Esophagus (tissue), 2 donors: ENCODE results near the gene FHL1. TPM values are rescaled to one million over a fixed set of nuclear protein-coding genes. Genes with fewer than 3 reads are reported as not detected.
"Not testable (repeated sequence)": the region's sequence is repeated elsewhere in the genome, so short reads cannot be mapped to it uniquely, and the experiment has no call there.

Experiments used
- H3K27ac ChIP-seq, 2 donors: one replicate each; pipeline ENCODE4 v1.5.1; 2013; ENCODE audit warnings: low read depth in 2 of 2, mild to moderate bottlenecking in 2 of 2, inconsistent platforms in 1 of 2, low read length in 1 of 2, moderate library complexity in 1 of 2
- H3K27me3 ChIP-seq, 2 donors: one replicate each; pipeline ENCODE4 v1.6.1; 2013; ENCODE audit warnings: low read length in 2 of 2, control low read depth in 1 of 2, mild to moderate bottlenecking in 1 of 2; ENCODE audit not compliant: insufficient read depth in 2 of 2, control insufficient read depth in 1 of 2
- H3K36me3 ChIP-seq, 2 donors: one replicate each; pipeline ENCODE4 v1.6.1; 2013; ENCODE audit warnings: low read length in 1 of 2; ENCODE audit not compliant: control insufficient read depth in 2 of 2, insufficient read depth in 2 of 2
- H3K4me1 ChIP-seq, 2 donors: one replicate each; pipeline ENCODE4 v1.6.1; 2013; ENCODE audit warnings: low read length in 1 of 2; ENCODE audit not compliant: control insufficient read depth in 2 of 2, insufficient read depth in 2 of 2
- H3K4me3 ChIP-seq, 2 donors: one replicate each; pipeline ENCODE4 v1.5.1; 2013; ENCODE audit warnings: low read length in 2 of 2, mild to moderate bottlenecking in 2 of 2, low read depth in 1 of 2, moderate library complexity in 1 of 2
- H3K9me3 ChIP-seq, 2 donors: one replicate each; pipeline ENCODE4 v1.6.1; 2013; ENCODE audit warnings: mild to moderate bottlenecking in 2 of 2, low read depth in 1 of 2, low read length in 1 of 2, moderate library complexity in 1 of 2; ENCODE audit not compliant: control insufficient read depth in 2 of 2, insufficient read depth in 1 of 2
- WGBS, 2 donors: extraction: QIAGEN DNeasy Blood & Tissue Kit; methylation state at CpG; one replicate each; pipeline ENCODE4 v1.1.7; 2013; 5-methylcytosine and 5-hydroxymethylcytosine counted together
- polyA plus RNA-seq, 2 donors: library from polyadenylated mRNA; stranded (reverse); fragments of 200-250 nt; gene quantifications; one replicate each; pipeline ENCODE4 v1.2.3, GENCODE V29; 2013
- donor health status: healthy with polysubstance abuse.
- donor health status: Bipolar disorder and iron deficiency.

The FHL1 gene
- polyA plus RNA-seq = 100 to 1,000 TPM in 1 of 2 donors, 10 to 100 TPM in 1; 70.7 to 127 TPM

GRCh38 chrX:136147315-136147901 lies at the start of gene FHL1:
Gene FHL1 (plus strand): TSS chrX:136147533.
- Histone ChIP-seq H3K4me1 (no peaks in the 10 kb centered on the region), H3K4me3 (peak within 1 kb of the TSS; percentile 43 to 61), H3K27me3 (no peaks in the 10 kb centered on the region), H3K27ac (peak within 1 kb of the TSS; percentile 63 to 73), H3K36me3 (no peaks in the 10 kb centered on the region), H3K9me3 (no peaks in the 10 kb centered on the region)
- WGBS, 2 donors = 1 to 34% methylated on average over 47 to 78 of the region's 84 CpGs

DNA sequence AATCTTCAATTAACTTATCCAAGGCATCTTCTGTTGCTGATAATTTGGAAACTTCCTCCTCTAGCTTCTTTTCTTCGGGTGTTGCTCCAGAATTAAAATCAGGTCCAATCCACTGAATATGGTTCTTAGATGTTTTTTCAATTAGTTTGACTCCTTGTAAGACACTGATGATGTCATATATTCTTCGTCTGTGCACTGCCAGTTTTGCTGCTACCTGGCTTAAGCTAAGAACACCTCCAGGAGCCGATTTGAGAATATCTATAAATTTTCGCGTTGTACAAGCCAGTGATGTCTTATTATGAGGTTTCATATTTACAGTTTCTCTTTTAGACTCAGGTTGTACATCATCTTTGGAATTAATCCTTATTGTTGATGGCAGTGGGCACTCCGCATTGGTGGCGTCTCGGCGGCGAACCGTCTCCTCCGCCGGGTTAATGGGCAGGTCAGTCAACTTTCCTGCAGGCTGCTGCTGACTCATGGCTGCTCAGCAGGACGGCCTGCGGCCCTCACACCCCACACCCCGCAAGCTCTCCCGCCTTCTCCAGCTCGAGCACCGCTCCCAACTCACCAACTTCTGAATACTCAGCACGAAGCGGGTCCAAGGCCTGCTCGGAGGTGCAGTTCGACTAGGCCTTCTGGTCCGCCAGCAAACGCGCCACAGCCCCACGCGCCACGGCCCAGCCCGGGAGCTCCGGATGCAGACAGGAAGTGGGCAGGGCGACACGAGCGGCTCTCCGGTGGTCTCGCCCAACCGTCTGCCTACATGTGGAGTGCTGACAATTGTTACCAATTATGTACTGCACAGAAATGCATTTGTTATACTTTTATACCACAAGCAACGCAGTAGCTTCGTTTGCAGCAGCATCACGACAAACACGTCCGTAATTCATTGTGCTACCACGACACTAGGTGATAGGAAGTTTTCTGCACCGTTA lies 49.2 kb upstream of the FHL1 start:
- WGBS, 2 donors = 88 to 93% methylated on average over 42 to 44 of the region's 44 CpGs
- Histone ChIP-seq H3K4me3 (no peak overlapping the region), H3K9me3 (peaks cover 0 to 3% of the 10 kb centered on the region in 2 donors)

DNA sequence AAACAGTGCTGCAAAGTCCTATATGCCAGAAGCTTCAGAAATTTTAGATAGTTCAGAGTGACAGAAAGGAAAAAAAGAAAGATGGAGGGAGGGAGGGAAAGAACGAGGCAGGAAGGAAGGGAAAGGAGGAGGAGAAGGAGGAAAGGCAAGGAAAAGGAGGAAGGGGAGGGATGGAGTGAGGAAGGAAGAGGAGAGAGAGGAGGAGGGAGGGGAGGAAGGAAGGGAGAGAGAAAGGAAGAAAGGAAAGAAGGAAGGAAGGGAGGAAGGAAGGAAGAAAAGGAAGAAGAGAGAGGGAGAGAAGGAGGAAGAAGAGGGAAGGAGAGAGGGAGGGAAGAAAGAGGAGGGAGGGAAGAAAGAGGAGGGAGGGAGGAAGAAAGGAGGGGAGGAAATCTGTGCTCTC lies 42.4 kb upstream of the FHL1 start:
- Histone ChIP-seq H3K27ac (no peak overlapping the region), H3K36me3 (no peaks in the 10 kb centered on the region), H3K4me3 (no peak overlapping the region), H3K9me3 (no peaks in the 10 kb centered on the region), H3K4me1 (no peaks in the 10 kb centered on the region), H3K27me3 (no peaks in the 10 kb centered on the region)
- WGBS, 2 donors = 37 to 55% methylated on average over 1 of the region's 1 CpG

More for the DNA sequence above, 49.2 kb upstream of the FHL1 start:
- Histone ChIP-seq H3K36me3 (no peaks in the 10 kb centered on the region), H3K4me1 (no peaks in the 10 kb centered on the region), H3K27me3 (no peaks in the 10 kb centered on the region), H3K27ac (no peak overlapping the region)

GRCh38 chrX:136106920-136107528 lies 40.3 kb upstream of the FHL1 start:
- Histone ChIP-seq H3K27me3 (no peaks in the 10 kb centered on the region), H3K4me3 (no peak overlapping the region), H3K27ac (no peak overlapping the region), H3K9me3 (no peaks in the 10 kb centered on the region), H3K36me3 (no peaks in the 10 kb centered on the region), H3K4me1 (no peaks in the 10 kb centered on the region)
- WGBS, 2 donors = 78 to 84% methylated on average over 11 of the region's 11 CpGs

- H3K4me1 ChIP-seq, H3K36me3 ChIP-seq, H3K27ac ChIP-seq, H3K9me3 ChIP-seq, H3K4me3 ChIP-seq, H3K27me3 ChIP-seq: not testable (repeated sequence)
- 81 to 94% methylated on average over 1 of the region's 1 CpG for WGBS, 2 donors
These were observed 38.4 kb upstream of the FHL1 start for GRCh38 chrX:136108905-136109304.

DNA sequence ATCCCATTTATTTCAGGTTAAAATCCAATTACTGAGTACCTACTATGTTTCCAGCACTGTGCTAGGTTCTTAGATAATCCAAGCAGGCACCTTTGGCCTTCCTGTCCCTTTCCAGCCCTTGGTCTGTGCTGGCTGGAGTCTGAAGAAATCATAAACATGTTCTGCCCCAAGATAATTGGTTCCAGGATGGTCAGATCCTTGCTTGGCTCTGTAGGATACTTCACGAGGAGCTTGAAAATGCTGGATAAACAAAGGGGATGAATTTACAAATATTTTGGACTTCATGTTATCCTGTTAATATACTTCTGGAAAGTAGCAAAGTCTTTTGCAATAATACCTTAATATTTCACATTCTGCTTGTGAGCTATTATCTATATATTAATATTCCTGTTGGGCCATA lies 35.0 kb upstream of the FHL1 start:
- H3K27me3 ChIP-seq = no peaks in the 10 kb centered on the region
- no peak overlapping the region for H3K4me3 ChIP-seq
- H3K9me3 ChIP-seq = no peaks in the 10 kb centered on the region
- H3K36me3 ChIP-seq = no peaks in the 10 kb centered on the region
- H3K4me1 ChIP-seq = no peaks in the 10 kb centered on the region
- 0% methylated on average over 1 of the region's 1 CpG for WGBS, 2 donors
- no peak overlapping the region for H3K27ac ChIP-seq

DNA sequence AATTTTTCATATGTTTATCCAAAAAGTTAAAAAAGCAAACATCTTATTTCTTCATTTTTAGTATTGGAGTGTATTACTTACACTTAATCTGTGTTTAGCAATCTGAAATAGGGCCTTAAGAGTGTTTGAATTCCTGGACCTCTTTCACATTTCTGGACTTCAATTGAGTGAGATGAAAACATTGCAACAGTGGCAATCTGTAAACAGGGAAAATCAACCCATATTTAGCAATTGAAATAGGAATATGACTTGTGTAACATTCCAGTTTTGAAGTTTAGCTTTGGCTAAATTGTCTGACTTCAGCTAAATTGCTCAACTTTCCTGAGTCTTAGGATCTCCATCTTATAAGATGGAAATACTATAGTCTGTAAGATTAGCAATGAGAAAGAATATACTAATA lies 34.6 kb upstream of the FHL1 start:
- Histone ChIP-seq H3K36me3 (no peaks in the 10 kb centered on the region), H3K4me1 (no peaks in the 10 kb centered on the region), H3K27ac (no peak overlapping the region), H3K27me3 (no peaks in the 10 kb centered on the region), H3K9me3 (no peaks in the 10 kb centered on the region), H3K4me3 (no peak overlapping the region)

- Histone ChIP-seq H3K9me3 (no peaks in the 10 kb centered on the region), H3K27me3 (no peaks in the 10 kb centered on the region), H3K4me1 (no peaks in the 10 kb centered on the region), H3K4me3 (no peak overlapping the region), H3K36me3 (no peaks in the 10 kb centered on the region), H3K27ac (peak overlapping the region; percentile 14 to 48)
- WGBS, 2 donors = 37 to 48% methylated on average over 5 of the region's 5 CpGs
These were observed 32.0 kb upstream of the FHL1 start for GRCh38 chrX:136115126-136115903.

- Histone ChIP-seq H3K9me3 (no peaks in the 10 kb centered on the region), H3K4me3 (no peak overlapping the region), H3K27me3 (no peaks in the 10 kb centered on the region), H3K36me3 (no peaks in the 10 kb centered on the region), H3K4me1 (no peaks in the 10 kb centered on the region), H3K27ac (no peak overlapping the region)
- 74 to 77% methylated on average over 3 of the region's 3 CpGs for WGBS, 2 donors
These were observed 31.4 kb upstream of the FHL1 start for GRCh38 chrX:136115904-136116297.
